NOMO-1 treated with DMSO at 0.1 percent for 48 hours (cell line): ENCODE data around the gene ANKS3.

Source experiments
- DNase-seq: peaks from one replicate; lab custom pipeline; 2025; ENCODE audit not compliant: unreplicated experiment; lab: John Stamatoyannopoulos, UW

Gene ANKS3

GRCh38 chr16:4728676-4729075 lies 5.4 kb downstream of the ANKS3 start:
- no peak for DNase-seq

GRCh38 chr16:4726616-4727015 lies 7.5 kb downstream of the ANKS3 start:
- no peak for DNase-seq

GRCh38 chr16:4724661-4725270 lies 9.3 kb downstream of the ANKS3 start:
- no peak for DNase-seq

- no peak for DNase-seq
These were observed 10.9 kb downstream of the ANKS3 start for GRCh38 chr16:4723071-4723767.

- no peak for DNase-seq
These were observed 15.6 kb downstream of the ANKS3 start for GRCh38 chr16:4718466-4718865.

- DNase-seq = no peak
These were observed 19.1 kb downstream of the ANKS3 start for GRCh38 chr16:4714996-4715395.

- no peak for DNase-seq
These were observed 20.2 kb downstream of the ANKS3 start for GRCh38 chr16:4713663-4714501.

- DNase-seq = no peak
These were observed 24.6 kb downstream of the ANKS3 start for GRCh38 chr16:4709481-4709880.

GRCh38 chr16:4706871-4707270 lies 27.2 kb downstream of the ANKS3 start:
- no peak for DNase-seq

GRCh38 chr16:4704913-4705312 lies 29.2 kb downstream of the ANKS3 start:
- no peak for DNase-seq

- no peak for DNase-seq
These were observed 29.6 kb downstream of the ANKS3 start for GRCh38 chr16:4704491-4704890.

GRCh38 chr16:4703906-4704305 lies 30.2 kb downstream of the ANKS3 start:
- no peak for DNase-seq

- no peak for DNase-seq
These were observed 31.6 kb downstream of the ANKS3 start for GRCh38 chr16:4702466-4702808.

GRCh38 chr16:4701791-4702465 lies 32.1 kb downstream of the ANKS3 start:
- DNase-seq = no peak

- no peak for DNase-seq
These were observed 32.9 kb downstream of the ANKS3 start for GRCh38 chr16:4700997-4701743.

- no peak for DNase-seq
These were observed 33.6 kb downstream of the ANKS3 start for GRCh38 chr16:4700380-4700996.

- no peak for DNase-seq
These were observed 35.0 kb downstream of the ANKS3 start for GRCh38 chr16:4699046-4699556.

GRCh38 chr16:4698321-4699045 lies 35.6 kb downstream of the ANKS3 start:
- DNase-seq = no peak

- no peak for DNase-seq
These were observed 36.2 kb downstream of the ANKS3 start for GRCh38 chr16:4697848-4698291.
